Ovary (tissue), 9 donors: ENCODE results near the gene PRRT1. TPM values are rescaled to one million over a fixed set of nuclear protein-coding genes. Genes with fewer than 3 reads are reported as not detected.

Experiments used
- DNase-seq, 5 donors: peaks; one replicate each; pipeline ENCODE4 v3.0.0-alpha.2; 2019 to 2020
- H3K27ac ChIP-seq, 2 donors: fragments of 200-600 bp; one replicate each; pipeline versions ENCODE4 v1.5.1 to v1.8.0; 2019 to 2022
- H3K27me3 ChIP-seq: fragments of 200-600 bp; one replicate; pipeline ENCODE4 v1.8.0; 2022
- H3K36me3 ChIP-seq: fragments of 200-600 bp; sonication (generic); one replicate; pipeline ENCODE4 v1.5.1; 2019
- H3K4me1 ChIP-seq: one replicate; pipeline ENCODE4 v1.8.1; 2013; ENCODE audit warnings: mild to moderate bottlenecking, moderate library complexity; ENCODE audit not compliant: insufficient read depth
- H3K4me3 ChIP-seq: fragments of 200-600 bp; sonication (generic); one replicate; pipeline ENCODE4 v1.5.1; 2017
- H3K9me3 ChIP-seq, 2 donors: fragments of 200-600 bp in 1 of 2; sonication (generic) in 1 of 2; one replicate each; pipeline versions ENCODE4 v1.5.1 to v1.8.1; 2013 to 2019; ENCODE audit warnings: mild to moderate bottlenecking in 1 of 2, moderate library complexity in 1 of 2
- CTCF ChIP-seq, 3 donors: fragments of 450-650 bp in 2 of 3; fragments of 200-600 bp in 1 of 3; IDR thresholded peaks; one replicate each; pipeline versions ENCODE4 v1.5.1 to v1.8.0; 2016 to 2022; ENCODE audit warnings: antibody characterized with exemption in 3 of 3, mild to moderate bottlenecking in 1 of 3
- EP300 ChIP-seq: sonication (generic); formaldehyde crosslinking; IDR thresholded peaks from one replicate; pipeline ENCODE4 v1.6.1; 2017; ENCODE audit warnings: antibody characterized with exemption
- POLR2A ChIP-seq: fragments of 450-650 bp; IDR thresholded peaks from one replicate; pipeline ENCODE4 v1.6.1; 2017; ENCODE audit warnings: antibody characterized with exemption, mild to moderate bottlenecking, moderate library complexity
- WGBS, 3 donors: extraction: QIAGEN DNeasy Blood & Tissue Kit in 1 of 3; methylation state at CpG; one replicate each; pipeline versions ENCODE4 v1.1.5 to v1.1.7; 2013 to 2017; 5-methylcytosine and 5-hydroxymethylcytosine counted together
- intact Hi-C, 4 donors: fragments of 100-400 bp; cut with DNase I; formaldehyde crosslinking; loops; one replicate each; pipeline versions ENCODE4 v1.11.0 to v1.15.1; 2022 to 2023
- polyA plus RNA-seq, 2 donors: library from polyadenylated mRNA; stranded (reverse); fragments of 200-250 nt in 1 of 2; fragments of 350-450 nt in 1 of 2; fragmentation: Illumina TruSeq in 1 of 2; extraction: RNeasy Lipid Tissue Mini Kit (QIAGEN cat#74804) in 1 of 2; gene quantifications; one replicate each; pipeline ENCODE4 v1.2.3, GENCODE V29; 2013 to 2014
- total RNA-seq, 7 donors: library from RNA; depleted of rRNA in 2 of 7; stranded (reverse); fragments of >200 nt in 2 of 7; fragmentation: NEBNext Ultra II Directional in 3 of 7; extraction: Animal tissue kit (Norgen Biotek cat#: 25700) in 3 of 7; gene quantifications; one replicate each; pipeline versions ENCODE4 v1.1.0 to v1.2.4, GENCODE V29; 2016 to 2023
- donor health status: DM: no; HTN: no; CAD: no; lungs with moderate emphysema.
- donor health status: DM: no; HTN: no; CAD: no.
- donor health status: Bipolar disorder and iron deficiency.
- donor health status: DM: yes; HTN: yes; CAD: no.
- donor health status: DM: no; HTN: no; CAD: no.
- donor health status: DM: yes; HTN: yes; CAD: no.

The PRRT1 gene
- total and polyA plus RNA-seq, 9 donors, result 2.4 to 44.1 (median 27.7) TPM

- Histone ChIP-seq H3K9me3 (no peaks in the 10 kb centered on the region), H3K27ac (peak overlapping the region; percentile 37 to 84), H3K4me1 (peaks cover 15% of the 10 kb centered on the region), H3K36me3 (no peaks in the 10 kb centered on the region), H3K27me3 (no peaks in the 10 kb centered on the region), H3K4me3 (no peak overlapping the region)
- intact Hi-C loops, result no loop called here
- 6 to 15% (median 12%) methylated on average over 5 of the region's 5 CpGs for WGBS, 3 donors
- peak in 1 of 5 donors; percentile 48 for DNase-seq
- TF ChIP-seq CTCF (IDR thresholded peaks at IDR 0.05), result no peak
- TF ChIP-seq POLR2A, result no peak
- no peak for TF ChIP-seq EP300
Measured at GRCh38 chr6:32140420-32141046, 11.2 kb downstream of the PRRT1 start.

- intact Hi-C loops, result no loop called here
- TF ChIP-seq EP300 (no peak), POLR2A (no peak), CTCF (IDR thresholded peaks at IDR 0.05) (no peak)
- 8 to 17% (median 16%) methylated on average over 5 of the region's 5 CpGs for WGBS, 3 donors
- H3K27ac ChIP-seq, result peak overlapping the region; percentile 37 to 84
- H3K4me1 ChIP-seq, result peaks cover 15% of the 10 kb centered on the region
- H3K27me3 ChIP-seq, result no peaks in the 10 kb centered on the region
- H3K4me3 ChIP-seq, result no peak overlapping the region
- no peaks in the 10 kb centered on the region for H3K9me3 ChIP-seq
- peak in 3 of 5 donors; percentile 55 to 58 (median 58) for DNase-seq
- no peaks in the 10 kb centered on the region for H3K36me3 ChIP-seq
Measured at GRCh38 chr6:32139590-32139989, 12.1 kb downstream of the PRRT1 start.

GRCh38 chr6:32137454-32137853 lies 14.3 kb downstream of the PRRT1 start:
- no peak for DNase-seq
- no peak overlapping the region for H3K4me3 ChIP-seq

GRCh38 chr6:32133786-32134185 lies 18.0 kb downstream of the PRRT1 start:
- H3K9me3 ChIP-seq, result no peaks in the 10 kb centered on the region
- H3K4me1 ChIP-seq, result peaks cover 10% of the 10 kb centered on the region
- H3K27me3 ChIP-seq, result no peaks in the 10 kb centered on the region
- no peak overlapping the region for H3K4me3 ChIP-seq
- TF ChIP-seq CTCF (IDR thresholded peaks at IDR 0.05), result no peak
- TF ChIP-seq POLR2A, result no peak
- no peak for TF ChIP-seq EP300
- DNase-seq, result no peak
- no peaks in the 10 kb centered on the region for H3K36me3 ChIP-seq
- no peak overlapping the region for H3K27ac ChIP-seq
- intact Hi-C loops, result no loop called here
- WGBS, 3 donors, result 36 to 70% (median 67%) methylated on average over 4 of the region's 4 CpGs

More at GRCh38 chr6:32137454-32137853, 14.3 kb downstream of the PRRT1 start:
- intact Hi-C loops, result no loop called here
- H3K27me3 ChIP-seq, result no peaks in the 10 kb centered on the region
- H3K27ac ChIP-seq, result peak overlapping the region in 1 of 2 donors; percentile 43
- H3K4me1 ChIP-seq, result peaks cover 15% of the 10 kb centered on the region
- no peaks in the 10 kb centered on the region for H3K9me3 ChIP-seq
- H3K36me3 ChIP-seq, result no peaks in the 10 kb centered on the region
- no peak for TF ChIP-seq EP300

GRCh38 chr6:32132110-32132509 lies 19.6 kb downstream of the PRRT1 start:
- Histone ChIP-seq H3K4me1 (peaks cover 14% of the 10 kb centered on the region), H3K36me3 (no peaks in the 10 kb centered on the region), H3K9me3 (no peaks in the 10 kb centered on the region), H3K4me3 (no peak overlapping the region), H3K27ac (no peak overlapping the region), H3K27me3 (no peaks in the 10 kb centered on the region)
- TF ChIP-seq EP300 (no peak), POLR2A (no peak), CTCF (IDR thresholded peaks at IDR 0.05) (no peak)
- DNase-seq, result no peak
- intact Hi-C loops, result no loop called here
